ENCODE results near the gene SLC23A3.

DNA sequence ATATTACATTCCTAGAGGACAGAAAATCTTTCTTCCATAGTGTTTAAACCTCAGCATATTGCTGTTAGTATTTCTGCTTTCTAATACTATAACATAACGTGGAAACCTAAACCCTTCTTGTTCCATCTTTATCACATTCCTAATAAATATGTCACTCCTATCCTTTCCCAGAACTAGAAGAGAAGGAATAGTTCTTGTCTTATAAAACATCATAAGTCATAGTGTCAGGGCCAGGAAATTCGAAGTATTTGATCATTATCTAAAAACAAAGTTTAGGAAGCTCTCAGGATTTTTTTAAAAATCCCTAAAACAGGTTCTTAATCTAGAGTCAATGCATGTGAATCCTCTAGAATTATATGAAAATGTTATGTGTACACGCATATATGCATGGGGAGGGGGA is 11.2 kb downstream of the SLC23A3 start:
- TF ChIP-seq, protein P1, sequence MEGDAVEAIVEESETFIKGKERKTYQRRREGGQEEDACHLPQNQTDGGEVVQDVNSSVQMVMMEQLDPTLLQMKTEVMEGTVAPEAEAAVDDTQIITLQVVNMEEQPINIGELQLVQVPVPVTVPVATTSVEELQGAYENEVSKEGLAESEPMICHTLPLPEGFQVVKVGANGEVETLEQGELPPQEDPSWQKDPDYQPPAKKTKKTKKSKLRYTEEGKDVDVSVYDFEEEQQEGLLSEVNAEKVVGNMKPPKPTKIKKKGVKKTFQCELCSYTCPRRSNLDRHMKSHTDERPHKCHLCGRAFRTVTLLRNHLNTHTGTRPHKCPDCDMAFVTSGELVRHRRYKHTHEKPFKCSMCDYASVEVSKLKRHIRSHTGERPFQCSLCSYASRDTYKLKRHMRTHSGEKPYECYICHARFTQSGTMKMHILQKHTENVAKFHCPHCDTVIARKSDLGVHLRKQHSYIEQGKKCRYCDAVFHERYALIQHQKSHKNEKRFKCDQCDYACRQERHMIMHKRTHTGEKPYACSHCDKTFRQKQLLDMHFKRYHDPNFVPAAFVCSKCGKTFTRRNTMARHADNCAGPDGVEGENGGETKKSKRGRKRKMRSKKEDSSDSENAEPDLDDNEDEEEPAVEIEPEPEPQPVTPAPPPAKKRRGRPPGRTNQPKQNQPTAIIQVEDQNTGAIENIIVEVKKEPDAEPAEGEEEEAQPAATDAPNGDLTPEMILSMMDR (conservative IDR thresholded peaks at IDR 0.05), result no peak
- TF ChIP-seq ZFX (IDR thresholded peaks at IDR 0.05), result no peak

Measured in C4-2B (cell line).